Chondrocyte (in vitro differentiated cells): Measurements from ENCODE around the gene CTCFL. TPM values are rescaled to one million over a fixed set of nuclear protein-coding genes. Genes with fewer than 3 reads are reported as not detected.

Experiments used
- DNase-seq: peaks from one replicate; pipeline ENCODE4 v3.0.0; 2021; ENCODE audit warnings: mixed read lengths, low spot score
- H3K27ac Mint-ChIP-seq: one replicate; pipeline ENCODE4 v1.8.0; 2021; ENCODE audit warnings: mild to moderate bottlenecking, moderate library complexity, mixed read lengths; ENCODE audit not compliant: unreplicated experiment
- H3K27me3 Mint-ChIP-seq: 2 replicates; pipeline ENCODE4 v1.8.0; 2021; ENCODE audit warnings: low read depth, mixed read lengths
- H3K36me3 Mint-ChIP-seq: 2 replicates; pipeline ENCODE4 v1.8.0; 2021; ENCODE audit warnings: low read depth, mixed read lengths
- H3K4me1 Mint-ChIP-seq: 2 replicates; pipeline ENCODE4 v1.8.0; 2021; ENCODE audit warnings: low read depth, mild to moderate bottlenecking, mixed read lengths
- H3K4me3 Mint-ChIP-seq: one replicate; pipeline ENCODE4 v1.8.0; 2021; ENCODE audit warnings: mild to moderate bottlenecking, moderate library complexity, mixed read lengths; ENCODE audit not compliant: unreplicated experiment
- H3K9me3 Mint-ChIP-seq: 2 replicates; pipeline ENCODE4 v1.8.0; 2021; ENCODE audit warnings: low read depth, mixed read lengths
- total RNA-seq: library from RNA; stranded (reverse); gene quantifications from 3 replicates; pipeline ENCODE4 v1.2.1, GENCODE V29; 2021
- TF ChIP-seq, protein P1 (sequence below): fragments of 200-600 bp; sonication (generic); IDR thresholded peaks from 2 replicates; pipeline ENCODE4 v1.5.0; 2021; ENCODE audit warnings: antibody characterized with exemption, mild to moderate bottlenecking, moderate library complexity

Gene CTCFL
- total RNA-seq, 1 donor from 2014 or later: not detected

DNA sequence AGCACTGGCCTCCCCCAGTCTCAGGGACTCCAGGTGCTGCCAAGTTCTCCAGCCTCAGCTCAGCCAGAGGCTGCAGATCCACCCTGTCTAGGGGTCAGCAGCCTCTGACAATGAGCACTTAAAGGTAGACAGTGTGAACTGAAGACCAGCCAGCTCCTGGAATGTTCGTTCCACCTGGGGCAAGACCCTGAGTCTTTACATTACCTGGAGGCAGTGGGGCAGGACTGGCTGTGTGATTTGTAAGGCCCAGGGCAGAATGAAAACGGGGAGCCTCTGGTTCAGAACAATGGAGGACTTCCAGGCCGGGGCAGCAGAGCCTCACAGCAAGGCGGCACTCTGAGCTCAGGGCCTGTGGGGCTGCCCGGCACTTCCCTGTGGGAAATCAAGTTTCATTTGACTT lies 65.0 kb downstream of the CTCFL start:
- Mint-ChIP-seq H3K27ac (no peak overlapping the region), H3K27me3 (peaks cover 3% of the 10 kb centered on the region), H3K36me3 (no peaks in the 10 kb centered on the region), H3K4me1 (peaks cover 5% of the 10 kb centered on the region), H3K9me3 (no peaks in the 10 kb centered on the region), H3K4me3 (no peak overlapping the region)
- TF ChIP-seq, protein P1, sequence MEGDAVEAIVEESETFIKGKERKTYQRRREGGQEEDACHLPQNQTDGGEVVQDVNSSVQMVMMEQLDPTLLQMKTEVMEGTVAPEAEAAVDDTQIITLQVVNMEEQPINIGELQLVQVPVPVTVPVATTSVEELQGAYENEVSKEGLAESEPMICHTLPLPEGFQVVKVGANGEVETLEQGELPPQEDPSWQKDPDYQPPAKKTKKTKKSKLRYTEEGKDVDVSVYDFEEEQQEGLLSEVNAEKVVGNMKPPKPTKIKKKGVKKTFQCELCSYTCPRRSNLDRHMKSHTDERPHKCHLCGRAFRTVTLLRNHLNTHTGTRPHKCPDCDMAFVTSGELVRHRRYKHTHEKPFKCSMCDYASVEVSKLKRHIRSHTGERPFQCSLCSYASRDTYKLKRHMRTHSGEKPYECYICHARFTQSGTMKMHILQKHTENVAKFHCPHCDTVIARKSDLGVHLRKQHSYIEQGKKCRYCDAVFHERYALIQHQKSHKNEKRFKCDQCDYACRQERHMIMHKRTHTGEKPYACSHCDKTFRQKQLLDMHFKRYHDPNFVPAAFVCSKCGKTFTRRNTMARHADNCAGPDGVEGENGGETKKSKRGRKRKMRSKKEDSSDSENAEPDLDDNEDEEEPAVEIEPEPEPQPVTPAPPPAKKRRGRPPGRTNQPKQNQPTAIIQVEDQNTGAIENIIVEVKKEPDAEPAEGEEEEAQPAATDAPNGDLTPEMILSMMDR: no peak
- DNase-seq: no peak

DNA sequence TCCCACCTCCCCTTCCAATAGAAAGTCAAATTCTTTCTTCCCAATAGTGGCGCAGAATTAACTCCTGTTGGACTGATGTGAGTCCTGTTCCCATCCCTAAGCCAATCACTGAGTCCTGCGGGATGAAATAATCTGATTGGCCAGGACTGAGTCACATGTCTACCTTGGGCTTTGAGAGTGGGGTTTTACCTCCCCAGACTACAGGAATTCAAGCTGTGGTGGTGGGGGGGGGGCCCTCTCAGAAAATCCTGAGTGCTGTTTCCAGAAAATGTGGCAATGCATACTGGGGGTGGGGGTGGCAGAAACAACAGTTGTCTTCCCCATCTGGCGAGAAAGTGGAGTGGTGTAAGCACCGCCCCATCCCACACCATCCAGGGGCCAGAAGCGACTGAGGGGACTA lies 65.7 kb downstream of the CTCFL start:
- Mint-ChIP-seq H3K27me3 (peaks cover 6% of the 10 kb centered on the region), H3K9me3 (no peaks in the 10 kb centered on the region), H3K27ac (no peak overlapping the region), H3K4me3 (no peak overlapping the region), H3K36me3 (no peaks in the 10 kb centered on the region), H3K4me1 (peaks cover 5% of the 10 kb centered on the region)
- no peak for DNase-seq
- TF ChIP-seq, protein P1: no peak

- Mint-ChIP-seq H3K4me3 (no peak overlapping the region), H3K27me3 (peaks cover 10% of the 10 kb centered on the region), H3K9me3 (no peaks in the 10 kb centered on the region), H3K4me1 (peaks cover 5% of the 10 kb centered on the region), H3K27ac (no peak overlapping the region), H3K36me3 (no peaks in the 10 kb centered on the region)
- no peak for DNase-seq
- TF ChIP-seq, protein P1: no peak
Observed at GRCh38 chr20:57458400-57459160, 66.4 kb downstream of the CTCFL start.

DNA sequence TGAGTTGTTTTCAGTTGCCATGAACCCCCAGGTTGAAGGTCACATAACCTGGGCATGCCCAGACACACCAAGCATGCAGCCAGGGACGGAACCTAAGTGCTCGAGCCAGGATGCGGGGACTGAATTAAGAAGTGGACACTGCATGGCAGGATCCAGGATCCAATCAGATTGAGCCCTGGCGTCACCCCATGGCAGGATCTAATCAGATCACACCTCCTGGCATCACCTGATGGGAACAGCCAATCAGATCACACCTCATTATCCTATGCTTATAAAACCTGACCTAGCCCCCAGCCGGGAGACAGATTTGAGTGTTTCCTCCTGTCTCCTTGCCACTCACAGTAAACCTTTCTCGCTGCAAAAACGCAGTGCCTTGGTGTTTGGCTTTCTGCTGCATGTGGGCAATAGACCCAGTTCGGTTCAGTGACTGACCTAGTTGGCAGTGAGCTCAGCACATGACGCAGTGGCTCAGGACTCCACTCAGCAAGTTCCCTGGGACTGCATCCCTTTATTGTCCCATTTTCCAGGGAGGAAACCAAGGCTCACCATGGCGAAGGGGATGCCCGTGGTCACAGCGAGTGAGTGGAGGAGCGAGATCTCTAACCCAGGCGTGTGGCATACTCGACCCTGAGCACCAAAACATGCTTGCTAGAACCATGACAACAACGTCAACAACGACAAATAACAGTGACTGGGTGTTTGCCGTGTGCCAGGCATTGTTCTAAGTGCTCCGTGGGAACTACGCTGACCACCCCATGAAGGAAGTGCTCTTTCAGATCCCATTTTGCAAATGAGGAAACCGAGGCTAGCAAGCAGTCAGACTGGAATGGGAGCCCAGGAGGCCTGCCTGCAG lies 67.5 kb downstream of the CTCFL start:
- DNase-seq: no peak
- TF ChIP-seq, protein P1: no peak
- Mint-ChIP-seq H3K4me1 (peaks cover 5% of the 10 kb centered on the region), H3K27me3 (peaks cover 12% of the 10 kb centered on the region), H3K9me3 (no peaks in the 10 kb centered on the region), H3K4me3 (no peak overlapping the region), H3K36me3 (no peaks in the 10 kb centered on the region), H3K27ac (no peak overlapping the region)

DNA sequence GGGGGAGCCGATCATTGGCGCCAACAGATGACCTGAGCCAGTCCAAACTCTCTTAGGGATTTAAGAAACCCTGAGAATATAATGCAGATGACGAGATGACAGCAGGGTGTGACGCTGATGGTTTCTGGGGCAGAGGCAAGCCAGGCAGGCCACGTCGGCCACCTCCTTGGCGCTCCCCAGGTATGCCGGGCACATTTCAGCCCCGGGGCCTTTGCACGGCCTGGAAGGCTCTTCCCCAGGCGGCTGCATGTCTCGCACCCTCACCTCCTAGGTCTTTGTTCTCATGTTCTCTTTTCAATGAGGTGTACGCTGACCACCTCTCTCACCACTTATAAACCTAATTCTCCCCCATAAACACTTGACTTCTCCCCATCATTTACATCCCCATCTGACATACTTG lies 68.8 kb downstream of the CTCFL start:
- no peaks in the 10 kb centered on the region for H3K9me3 Mint-ChIP-seq
- no peak overlapping the region for H3K4me3 Mint-ChIP-seq
- H3K36me3 Mint-ChIP-seq: no peaks in the 10 kb centered on the region
- no peak overlapping the region for H3K27ac Mint-ChIP-seq
- peaks cover 19% of the 10 kb centered on the region for H3K27me3 Mint-ChIP-seq
- peaks cover 5% of the 10 kb centered on the region for H3K4me1 Mint-ChIP-seq
- no peak for DNase-seq
- TF ChIP-seq, protein P1: no peak
